Spleen (tissue), 11 donors: Measurements from ENCODE around the gene SETD7. TPM values are rescaled to one million over a fixed set of nuclear protein-coding genes. Genes with fewer than 3 reads are reported as not detected.

Experiments used
- DNase-seq: peaks from one replicate; pipeline ENCODE4 v3.0.0-alpha.2; 2020
- H3K27ac ChIP-seq, 8 donors: fragments of 200-600 bp; sonication (generic) in 7 of 8; 1 replicate in 4 of 8; 2 replicates in 4 of 8; pipeline versions ENCODE4 v1.5.0 to v1.8.0; 2016 to 2021; ENCODE audit warnings: inconsistent platforms in 4 of 8, mild to moderate bottlenecking in 4 of 8, moderate library complexity in 1 of 8
- H3K27me3 ChIP-seq, 7 donors: fragments of 200-600 bp; sonication (generic) in 6 of 7; replicated peaks in 1 of 7; 1 replicate in 4 of 7; 2 replicates in 3 of 7; pipeline versions ENCODE4 v1.5.0 to v1.8.0; 2016 to 2021; ENCODE audit warnings: inconsistent platforms in 3 of 7, mild to moderate bottlenecking in 1 of 7
- H3K36me3 ChIP-seq, 6 donors: fragments of 200-600 bp; sonication (generic) in 5 of 6; 1 replicate in 4 of 6; 2 replicates in 2 of 6; pipeline versions ENCODE4 v1.5.0 to v1.8.0; 2016 to 2021; ENCODE audit warnings: inconsistent platforms in 2 of 6
- H3K4me1 ChIP-seq, 6 donors: fragments of 200-600 bp; sonication (generic) in 5 of 6; 1 replicate in 3 of 6; 2 replicates in 3 of 6; pipeline versions ENCODE4 v1.5.0 to v1.8.0; 2016 to 2021; ENCODE audit warnings: inconsistent platforms in 3 of 6
- H3K4me3 ChIP-seq, 8 donors: fragments of 200-600 bp; sonication (generic) in 7 of 8; 1 replicate in 4 of 8; 2 replicates in 4 of 8; pipeline versions ENCODE4 v1.5.0 to v1.8.0; 2016 to 2021; ENCODE audit warnings: inconsistent platforms in 4 of 8, mild to moderate bottlenecking in 4 of 8, moderate library complexity in 2 of 8
- H3K9me3 ChIP-seq, 8 donors: fragments of 200-600 bp; sonication (generic) in 7 of 8; 1 replicate in 4 of 8; 2 replicates in 4 of 8; pipeline versions ENCODE4 v1.5.0 to v1.8.0; 2016 to 2021; ENCODE audit warnings: inconsistent platforms in 4 of 8
- POLR2A ChIP-seq, 3 donors: fragments of 450-650 bp; IDR thresholded peaks; one replicate each; pipeline ENCODE4 v1.5.1; 2017; ENCODE audit warnings: antibody characterized with exemption in 3 of 3, mild to moderate bottlenecking in 1 of 3
- POLR2AphosphoS5 ChIP-seq, 3 donors: sonication (generic); formaldehyde crosslinking; IDR thresholded peaks; one replicate each; pipeline ENCODE4 v1.5.1; 2017; ENCODE audit warnings: antibody characterized with exemption in 3 of 3
- WGBS, 5 donors: extraction: QIAGEN DNeasy Blood & Tissue Kit in 3 of 5; methylation state at CpG; one replicate each; pipeline versions ENCODE4 v1.1.5 to v1.1.7; 2013 to 2018; 5-methylcytosine and 5-hydroxymethylcytosine counted together
- intact Hi-C: fragments of 100-400 bp; cut with DNase I; formaldehyde crosslinking; loops from one replicate; pipeline ENCODE4 v1.15.0; 2023; ENCODE audit warnings: low total_unique reads
- polyA plus RNA-seq, 3 donors: library from polyadenylated mRNA; stranded (reverse); fragments of 200-250 nt; gene quantifications; one replicate each; pipeline ENCODE4 v1.2.1, GENCODE V29; 2013
- total RNA-seq, 7 donors: library from RNA; depleted of rRNA in 3 of 7; stranded (reverse); fragments of >200 nt in 3 of 7; fragmentation: NEBNext Ultra II Directional in 4 of 7; extraction: Animal tissue kit (Norgen Biotek cat#: 25700) in 4 of 7; gene quantifications; one replicate each; pipeline versions ENCODE4 v1.1.0 to v1.2.1, GENCODE V29; 2016 to 2021
- TF ChIP-seq, protein P1 (sequence below), 11 experiments: fragments of 200-600 bp in 7 of 11; fragments of 450-650 bp in 4 of 11; sonication (generic) in 4 of 11; IDR thresholded peaks in 8 of 11; conservative IDR thresholded peaks in 3 of 11; 1 replicate in 7 of 11; 2 replicates in 4 of 11; pipeline versions ENCODE4 v1.4.0 to v1.8.0; 2016 to 2021; ENCODE audit warnings: antibody characterized with exemption in 11 of 11, inconsistent platforms in 4 of 11, mild to moderate bottlenecking in 1 of 11
- donor health status: healthy with polysubstance abuse.
- donor health status: DM: no; HTN: no; CAD: no; lungs with moderate emphysema.
- donor health status: DM: no; HTN: no; CAD: no.
- donor health status: Bipolar disorder and iron deficiency.
- donor health status: healthy.
- donor health status: DM: no; HTN: no; CAD: no.
- donor health status: DM: yes; HTN: yes; CAD: no.

SETD7 gene
- total and polyA plus RNA-seq, 10 donors, result 5.0 to 45.4 (median 30.8) TPM

DNA sequence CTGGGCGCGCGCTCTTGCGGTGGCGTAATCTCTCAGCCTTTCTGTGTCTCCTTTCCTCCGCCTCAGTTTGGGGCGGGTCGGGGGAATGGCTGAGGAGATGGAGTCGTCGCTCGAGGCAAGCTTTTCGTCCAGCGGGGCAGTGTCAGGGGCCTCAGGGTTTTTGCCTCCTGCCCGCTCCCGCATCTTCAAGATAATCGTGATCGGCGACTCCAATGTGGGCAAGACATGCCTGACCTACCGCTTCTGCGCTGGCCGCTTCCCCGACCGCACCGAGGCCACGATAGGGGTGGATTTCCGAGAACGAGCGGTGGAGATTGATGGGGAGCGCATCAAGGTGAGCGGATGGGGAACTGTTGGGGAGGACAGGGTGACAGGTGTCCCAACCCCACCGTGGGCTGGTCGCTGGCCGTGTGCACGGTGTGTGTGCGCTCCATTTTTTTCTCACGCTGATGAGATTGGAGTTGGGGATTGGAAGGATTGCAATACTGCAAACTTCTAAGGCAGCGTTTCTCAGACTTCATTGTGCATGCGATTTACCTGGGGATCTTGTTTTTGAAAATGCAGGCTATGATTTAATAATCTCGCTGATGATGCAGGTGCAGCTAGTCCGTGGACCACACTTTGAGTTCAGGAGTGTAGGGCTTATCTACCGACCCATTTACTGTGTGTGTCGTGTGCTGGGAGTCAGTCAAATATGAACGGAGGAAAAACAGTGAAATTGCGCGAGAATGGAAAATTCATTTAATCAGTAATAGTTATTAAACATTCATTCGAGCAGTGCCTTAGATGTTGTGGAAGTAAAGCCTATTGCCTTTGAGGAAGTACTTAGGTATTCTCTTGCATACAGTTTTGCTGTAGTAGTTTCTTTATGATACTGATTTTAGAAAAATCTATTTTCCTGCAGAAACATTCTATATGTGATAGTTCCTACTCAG is 101.6 kb downstream of the SETD7 start, which contains the start of gene RAB33B:
Gene RAB33B, plus strand, starts transcription at position 11 of the 935 bp plus-strand sequence. Its CDS starts 75 bp downstream, at position 86.
- peak in 1 of 3 donors; percentile 68 for TF ChIP-seq POLR2A (IDR thresholded peaks at IDR 0.05)
- peak in 2 of 3 donors; percentile 72 to 91 for TF ChIP-seq POLR2AphosphoS5 (IDR thresholded peaks at IDR 0.05)
- TF ChIP-seq, protein P1, sequence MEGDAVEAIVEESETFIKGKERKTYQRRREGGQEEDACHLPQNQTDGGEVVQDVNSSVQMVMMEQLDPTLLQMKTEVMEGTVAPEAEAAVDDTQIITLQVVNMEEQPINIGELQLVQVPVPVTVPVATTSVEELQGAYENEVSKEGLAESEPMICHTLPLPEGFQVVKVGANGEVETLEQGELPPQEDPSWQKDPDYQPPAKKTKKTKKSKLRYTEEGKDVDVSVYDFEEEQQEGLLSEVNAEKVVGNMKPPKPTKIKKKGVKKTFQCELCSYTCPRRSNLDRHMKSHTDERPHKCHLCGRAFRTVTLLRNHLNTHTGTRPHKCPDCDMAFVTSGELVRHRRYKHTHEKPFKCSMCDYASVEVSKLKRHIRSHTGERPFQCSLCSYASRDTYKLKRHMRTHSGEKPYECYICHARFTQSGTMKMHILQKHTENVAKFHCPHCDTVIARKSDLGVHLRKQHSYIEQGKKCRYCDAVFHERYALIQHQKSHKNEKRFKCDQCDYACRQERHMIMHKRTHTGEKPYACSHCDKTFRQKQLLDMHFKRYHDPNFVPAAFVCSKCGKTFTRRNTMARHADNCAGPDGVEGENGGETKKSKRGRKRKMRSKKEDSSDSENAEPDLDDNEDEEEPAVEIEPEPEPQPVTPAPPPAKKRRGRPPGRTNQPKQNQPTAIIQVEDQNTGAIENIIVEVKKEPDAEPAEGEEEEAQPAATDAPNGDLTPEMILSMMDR (IDR thresholded peaks at IDR 0.05 in 8 of 11, conservative IDR thresholded peaks at IDR 0.05 in 3 of 11), result no peak
- H3K4me3 ChIP-seq, result peak within 1 kb of the TSS; percentile 62 to 86 (median 82)
- peaks cover 23 to 72% (median 58%) of the 10 kb centered on the region in 6 donors for H3K4me1 ChIP-seq
- no peak for DNase-seq
- peak within 1 kb of the TSS; percentile 82 to 99 (median 97) for H3K27ac ChIP-seq
- H3K36me3 ChIP-seq, result peaks cover 0 to 4% (median 0%) of the 10 kb centered on the region in 6 donors
- no peaks in the 10 kb centered on the region for H3K27me3 ChIP-seq
- H3K9me3 ChIP-seq, result no peaks in the 10 kb centered on the region
- WGBS, 5 donors, result 0 to 1% (median 1%) methylated on average over 37 to 46 of the region's 46 CpGs
- intact Hi-C loops, result no loop called here

- Histone ChIP-seq H3K4me3 (peak overlapping the region; percentile 62 to 86 (median 82)), H3K9me3 (no peaks in the 10 kb centered on the region), H3K4me1 (peaks cover 23 to 64% (median 54%) of the 10 kb centered on the region in 6 donors), H3K27me3 (no peaks in the 10 kb centered on the region), H3K27ac (peak overlapping the region; percentile 82 to 99 (median 97)), H3K36me3 (no peaks in the 10 kb centered on the region)
- 0 to 1% (median 0%) methylated on average over 22 to 76 of the region's 76 CpGs for WGBS, 5 donors
- intact Hi-C loops, result no loop called here
- DNase-seq, result peak; percentile 100
- TF ChIP-seq POLR2A (IDR thresholded peaks at IDR 0.05) (peak; percentile 55 to 80 (median 76)), POLR2AphosphoS5 (IDR thresholded peaks at IDR 0.05) (peak; percentile 95 to 96 (median 96))
- TF ChIP-seq, protein P1 (IDR thresholded peaks at IDR 0.05 in 8 of 11, conservative IDR thresholded peaks at IDR 0.05 in 3 of 11), result peak in 7 of 11 experiments; percentile 9 to 54 (median 22)
Measured at GRCh38 chr4:139453371-139454110, 102.5 kb downstream of the SETD7 start.

- Histone ChIP-seq H3K27ac (peak overlapping the region; percentile 82 to 99 (median 97)), H3K27me3 (no peaks in the 10 kb centered on the region), H3K4me1 (peaks cover 23 to 59% (median 50%) of the 10 kb centered on the region in 6 donors), H3K9me3 (no peaks in the 10 kb centered on the region), H3K36me3 (no peaks in the 10 kb centered on the region), H3K4me3 (peak overlapping the region; percentile 62 to 86 (median 82))
- WGBS, 5 donors, result 0 to 2% (median 1%) methylated on average over 6 to 15 of the region's 15 CpGs
- intact Hi-C loops, result no loop called here
- no peak for DNase-seq
- TF ChIP-seq, protein P1 (IDR thresholded peaks at IDR 0.05 in 8 of 11, conservative IDR thresholded peaks at IDR 0.05 in 3 of 11), result peak in 10 of 11 experiments; percentile 9 to 56 (median 44)
- no peak for TF ChIP-seq POLR2AphosphoS5 (IDR thresholded peaks at IDR 0.05)
- no peak for TF ChIP-seq POLR2A (IDR thresholded peaks at IDR 0.05)
Measured at GRCh38 chr4:139453041-139453370, 103.0 kb downstream of the SETD7 start.
